Neural crest cell (in vitro differentiated cells): ENCODE measurements around the gene NHEJ1. TPM values are rescaled to one million over a fixed set of nuclear protein-coding genes. Genes with fewer than 3 reads are reported as not detected.
A peak's percentile ranks its signal among the peaks of the same experiment; 100 is the strongest.

Experiments used
- DNase-seq: peaks from one replicate; pipeline ENCODE4 v3.0.0; 2021; ENCODE audit warnings: low read depth, mixed read lengths, low spot score
- H3K27ac Mint-ChIP-seq: one replicate; pipeline ENCODE4 v1.8.0; 2021; ENCODE audit warnings: mild to moderate bottlenecking, mixed read lengths; ENCODE audit not compliant: unreplicated experiment
- H3K27me3 Mint-ChIP-seq: 2 replicates; pipeline ENCODE4 v1.8.0; 2021; ENCODE audit warnings: low read depth, mild to moderate bottlenecking, mixed read lengths
- H3K36me3 Mint-ChIP-seq: 2 replicates; pipeline ENCODE4 v1.8.0; 2021; ENCODE audit warnings: low read depth, mild to moderate bottlenecking, mixed read lengths
- H3K4me1 Mint-ChIP-seq: 2 replicates; pipeline ENCODE4 v1.8.0; 2021; ENCODE audit warnings: mixed read lengths
- H3K4me3 Mint-ChIP-seq: one replicate; pipeline ENCODE4 v1.8.0; 2021; ENCODE audit warnings: mild to moderate bottlenecking, mixed read lengths
- H3K9me3 Mint-ChIP-seq: 2 replicates; pipeline ENCODE4 v1.8.0; 2021; ENCODE audit warnings: mixed read lengths
- total RNA-seq: library from RNA; stranded (reverse); gene quantifications from 2 replicates; pipeline ENCODE4 v1.2.1, GENCODE V29; 2021
- TF ChIP-seq, protein P1 (sequence below): fragments of 200-600 bp; sonication (generic); conservative IDR thresholded peaks from 2 replicates; pipeline ENCODE4 v1.5.0; 2021; ENCODE audit warnings: antibody characterized with exemption, mild to moderate bottlenecking

NHEJ1 gene
- total RNA-seq, 1 donor from 2014 or later, result 26.8 TPM

DNA sequence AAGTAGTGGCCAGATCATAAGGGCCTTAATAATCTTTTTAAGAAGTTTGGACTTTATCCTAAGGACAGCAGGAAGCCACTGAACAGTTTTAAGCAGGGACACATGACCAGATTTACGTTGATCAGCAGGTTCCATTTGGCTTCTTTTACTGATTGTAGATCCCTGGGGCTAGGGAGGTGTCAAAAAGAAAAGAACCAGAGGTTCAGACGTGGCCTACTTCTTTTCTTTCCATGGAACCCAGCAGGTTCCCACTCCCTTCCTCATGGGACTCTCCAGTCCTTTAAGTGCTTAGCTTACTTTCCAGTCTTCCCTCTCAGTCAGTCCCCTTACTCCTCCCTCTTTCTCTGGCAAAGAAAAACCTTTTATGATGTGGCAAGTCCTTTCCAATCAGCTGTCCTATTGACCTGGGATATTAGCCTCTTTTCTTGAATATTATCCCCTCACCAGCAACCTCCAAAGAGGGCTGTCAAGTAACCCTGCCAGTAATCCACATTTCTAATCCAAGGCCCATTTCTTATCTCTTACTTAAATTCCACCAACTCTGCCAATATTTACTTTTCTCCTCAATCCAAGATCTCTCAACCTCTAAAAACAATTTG, 33.5 kb downstream of the NHEJ1 start:
- TF ChIP-seq, protein P1, sequence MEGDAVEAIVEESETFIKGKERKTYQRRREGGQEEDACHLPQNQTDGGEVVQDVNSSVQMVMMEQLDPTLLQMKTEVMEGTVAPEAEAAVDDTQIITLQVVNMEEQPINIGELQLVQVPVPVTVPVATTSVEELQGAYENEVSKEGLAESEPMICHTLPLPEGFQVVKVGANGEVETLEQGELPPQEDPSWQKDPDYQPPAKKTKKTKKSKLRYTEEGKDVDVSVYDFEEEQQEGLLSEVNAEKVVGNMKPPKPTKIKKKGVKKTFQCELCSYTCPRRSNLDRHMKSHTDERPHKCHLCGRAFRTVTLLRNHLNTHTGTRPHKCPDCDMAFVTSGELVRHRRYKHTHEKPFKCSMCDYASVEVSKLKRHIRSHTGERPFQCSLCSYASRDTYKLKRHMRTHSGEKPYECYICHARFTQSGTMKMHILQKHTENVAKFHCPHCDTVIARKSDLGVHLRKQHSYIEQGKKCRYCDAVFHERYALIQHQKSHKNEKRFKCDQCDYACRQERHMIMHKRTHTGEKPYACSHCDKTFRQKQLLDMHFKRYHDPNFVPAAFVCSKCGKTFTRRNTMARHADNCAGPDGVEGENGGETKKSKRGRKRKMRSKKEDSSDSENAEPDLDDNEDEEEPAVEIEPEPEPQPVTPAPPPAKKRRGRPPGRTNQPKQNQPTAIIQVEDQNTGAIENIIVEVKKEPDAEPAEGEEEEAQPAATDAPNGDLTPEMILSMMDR, result no peak
- no peaks in the 10 kb centered on the region for H3K9me3 Mint-ChIP-seq
- no peak overlapping the region for H3K4me3 Mint-ChIP-seq
- no peaks in the 10 kb centered on the region for H3K27me3 Mint-ChIP-seq
- no peak for DNase-seq
- peaks cover 9% of the 10 kb centered on the region for H3K4me1 Mint-ChIP-seq
- H3K27ac Mint-ChIP-seq, result no peak overlapping the region
- no peaks in the 10 kb centered on the region for H3K36me3 Mint-ChIP-seq

DNA sequence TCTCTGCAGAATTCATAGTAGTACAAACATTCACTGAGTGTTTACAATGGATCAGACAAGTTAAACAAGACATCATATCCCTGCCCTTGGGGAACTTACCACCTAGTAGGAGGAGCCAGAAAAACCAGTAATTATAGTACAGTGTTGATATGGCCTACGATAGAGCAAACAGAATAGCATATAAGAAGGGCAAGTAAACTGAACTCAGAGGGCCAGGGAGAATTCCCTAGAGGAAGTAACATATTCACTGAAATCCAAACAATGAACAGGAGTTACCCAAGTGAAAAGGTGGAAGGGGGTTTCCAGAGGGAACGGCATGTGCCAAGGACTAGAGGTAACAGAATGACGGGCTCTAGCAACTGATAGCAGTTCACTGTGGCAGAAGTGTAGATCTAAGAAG, 34.1 kb downstream of the NHEJ1 start:
- H3K27ac Mint-ChIP-seq, result no peak overlapping the region
- no peak for DNase-seq
- H3K9me3 Mint-ChIP-seq, result no peaks in the 10 kb centered on the region
- TF ChIP-seq, protein P1, result no peak
- peaks cover 9% of the 10 kb centered on the region for H3K4me1 Mint-ChIP-seq
- no peaks in the 10 kb centered on the region for H3K27me3 Mint-ChIP-seq
- H3K36me3 Mint-ChIP-seq, result no peaks in the 10 kb centered on the region
- H3K4me3 Mint-ChIP-seq, result no peak overlapping the region

DNA sequence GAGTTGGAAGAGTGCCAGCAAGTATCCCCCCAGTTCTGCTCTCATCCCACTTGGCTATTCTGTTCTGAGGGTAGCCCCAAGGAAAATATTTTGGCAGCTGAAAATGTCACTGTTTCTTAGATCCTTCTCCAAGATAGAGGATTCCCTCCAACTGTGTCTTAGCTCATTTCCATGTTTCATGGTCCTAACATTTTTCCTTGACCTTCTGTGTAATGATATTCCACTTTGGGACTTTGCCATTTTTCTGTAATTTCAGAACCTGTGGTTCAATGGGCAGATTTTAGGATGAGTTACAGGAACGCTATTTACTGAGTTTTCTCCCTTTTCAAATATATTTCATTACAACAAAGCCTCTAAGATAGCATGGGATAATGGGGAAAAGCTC, 34.7 kb downstream of the NHEJ1 start:
- no peaks in the 10 kb centered on the region for H3K27me3 Mint-ChIP-seq

DNA sequence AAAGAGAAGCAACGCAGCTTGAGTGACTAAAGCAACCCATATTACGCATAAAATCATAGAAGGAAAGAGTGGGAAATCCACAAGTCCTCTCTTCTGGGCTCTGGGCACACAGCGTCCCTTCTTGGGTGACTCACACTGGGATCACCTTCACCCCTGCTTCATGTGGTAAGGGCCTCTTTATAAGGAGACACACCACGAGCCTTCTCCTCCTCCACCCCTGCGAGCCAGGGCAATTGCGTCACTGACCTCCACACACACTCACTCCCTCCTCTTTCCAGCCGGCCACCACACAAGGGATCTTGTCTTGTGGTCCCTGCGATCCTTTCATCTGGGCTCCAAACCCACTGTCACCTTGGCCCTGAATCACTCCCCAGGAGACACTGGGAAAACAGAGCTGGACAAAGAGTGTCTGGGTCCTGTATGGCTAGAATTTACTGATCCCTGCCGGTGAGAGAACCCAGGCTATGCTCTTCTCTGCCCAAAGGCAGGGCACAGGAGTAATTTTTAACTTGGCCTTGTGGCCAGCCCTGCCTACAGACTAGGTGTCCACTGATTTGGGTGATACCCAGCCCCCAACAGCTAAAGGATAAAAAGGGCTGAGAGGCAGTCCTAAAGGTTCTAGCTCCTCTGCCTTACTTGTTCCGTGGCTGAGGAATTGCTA, 35.3 kb downstream of the NHEJ1 start:
- Mint-ChIP-seq H3K27me3 (no peaks in the 10 kb centered on the region), H3K9me3 (no peaks in the 10 kb centered on the region), H3K27ac (peak overlapping the region; percentile 3), H3K36me3 (no peaks in the 10 kb centered on the region), H3K4me1 (peaks cover 9% of the 10 kb centered on the region), H3K4me3 (no peak overlapping the region)
- TF ChIP-seq, protein P1, result no peak
- DNase-seq, result no peak

More for the DNA sequence above, 34.7 kb downstream of the NHEJ1 start:
- H3K4me1 Mint-ChIP-seq, result peaks cover 9% of the 10 kb centered on the region
- no peak overlapping the region for H3K4me3 Mint-ChIP-seq
- H3K36me3 Mint-ChIP-seq, result no peaks in the 10 kb centered on the region
- DNase-seq, result no peak
- no peaks in the 10 kb centered on the region for H3K9me3 Mint-ChIP-seq
- TF ChIP-seq, protein P1, result no peak
- H3K27ac Mint-ChIP-seq, result no peak overlapping the region

DNA sequence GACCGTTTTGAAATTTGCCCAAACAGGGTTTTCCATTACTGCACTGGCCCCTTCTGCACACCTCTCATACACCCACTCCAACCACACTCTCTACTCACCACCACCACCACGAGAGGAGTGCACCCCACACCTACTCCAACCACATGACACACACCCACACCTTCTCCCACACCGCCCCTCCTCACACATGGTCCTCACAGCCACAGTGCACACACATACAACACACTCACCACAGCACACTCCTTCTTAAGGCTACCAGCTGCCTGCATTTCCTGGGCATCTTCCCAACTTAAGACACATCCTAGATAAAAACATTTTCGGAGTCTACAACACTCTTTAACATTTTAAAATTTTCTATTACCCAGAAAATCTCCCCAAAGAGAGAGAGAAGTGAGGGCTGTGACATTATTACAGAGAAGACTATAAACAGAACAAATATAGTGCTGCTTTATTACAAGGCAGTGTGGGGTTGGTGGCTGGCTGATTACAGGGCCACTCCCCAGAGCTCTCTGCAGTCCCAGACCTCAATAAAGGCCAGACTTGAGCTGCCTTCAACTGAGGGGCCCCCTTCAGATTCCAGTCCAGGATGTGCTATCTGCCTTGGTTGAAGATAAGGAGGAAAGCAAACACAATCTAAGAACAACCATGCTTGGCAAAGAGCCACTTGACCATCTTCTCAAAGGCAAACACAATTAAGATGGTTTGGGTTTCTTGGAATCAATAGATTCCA, 36.1 kb downstream of the NHEJ1 start:
- H3K36me3 Mint-ChIP-seq, result no peaks in the 10 kb centered on the region

More for the DNA sequence above, 36.1 kb downstream of the NHEJ1 start:
- H3K4me1 Mint-ChIP-seq, result peaks cover 9% of the 10 kb centered on the region
- H3K4me3 Mint-ChIP-seq, result no peak overlapping the region
- DNase-seq, result no peak
- no peaks in the 10 kb centered on the region for H3K27me3 Mint-ChIP-seq
- TF ChIP-seq, protein P1, result no peak
- no peak overlapping the region for H3K27ac Mint-ChIP-seq
- H3K9me3 Mint-ChIP-seq, result no peaks in the 10 kb centered on the region
